Lower leg skin (tissue), 4 donors: Measurements from ENCODE around the gene KCNS1. TPM values are rescaled to one million over a fixed set of nuclear protein-coding genes. Genes with fewer than 3 reads are reported as not detected.

ENCODE experiments used
- DNase-seq, 2 donors: peaks; one replicate each; pipeline ENCODE4 v3.0.0-alpha.2; 2019; ENCODE audit warnings: low spot score in 2 of 2
- H3K4me3 ChIP-seq: fragments of 200-600 bp; sonication (generic); 2 replicates; pipeline ENCODE4 v1.5.1; 2017; ENCODE audit warnings: mild to moderate bottlenecking, low read depth; ENCODE audit not compliant: poor library complexity, severe bottlenecking
- POLR2A ChIP-seq, 2 donors: fragments of 450-650 bp; IDR thresholded peaks; one replicate each; pipeline ENCODE4 v1.6.1; 2016 to 2017; ENCODE audit warnings: antibody characterized with exemption in 2 of 2, mild to moderate bottlenecking in 1 of 2, moderate library complexity in 1 of 2
- WGBS, 2 donors: methylation state at CpG; one replicate each; pipeline ENCODE4 v1.1.5; 2018; 5-methylcytosine and 5-hydroxymethylcytosine counted together
- intact Hi-C: fragments of 100-400 bp; cut with DNase I; formaldehyde crosslinking; loops from one replicate; pipeline ENCODE4 v1.15.0; 2023; ENCODE audit warnings: low total_unique reads
- total RNA-seq, 4 donors: library from RNA; depleted of rRNA; stranded (reverse); fragments of >200 nt; gene quantifications; one replicate each; pipeline ENCODE4 v1.1.0, GENCODE V29; 2016
- TF ChIP-seq, protein P1 (sequence below), 3 donors: fragments of 450-650 bp; IDR thresholded peaks; one replicate each; pipeline ENCODE4 v1.5.1; 2016; ENCODE audit warnings: antibody characterized with exemption in 3 of 3, mild to moderate bottlenecking in 3 of 3, moderate library complexity in 2 of 3

Gene KCNS1
- total RNA-seq, 4 donors from 2014 or later = 0.84 to 2.3 (median 1.3) TPM

DNA sequence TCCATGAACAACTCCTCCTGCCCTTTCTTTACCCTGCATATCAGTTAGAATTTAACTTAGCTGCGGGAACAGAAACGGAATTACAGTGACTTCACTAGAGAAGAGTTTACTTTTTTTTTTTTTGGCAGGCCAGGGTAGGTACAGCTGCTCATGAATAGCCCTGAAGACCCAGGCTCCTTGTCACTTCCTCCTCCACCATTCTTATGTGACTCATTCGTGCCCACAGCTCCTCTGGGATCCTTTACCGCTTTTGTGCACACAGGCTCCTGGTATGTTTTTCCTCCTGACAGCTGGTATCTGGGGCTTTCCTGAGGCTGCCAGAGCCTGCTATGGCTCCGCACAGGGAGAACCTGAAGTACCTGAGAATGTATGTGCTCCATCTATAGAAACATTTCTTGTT is 3.9 kb upstream of the KCNS1 start:
- no peak for DNase-seq
- 51 to 57% methylated on average over 5 of the region's 5 CpGs for WGBS, 2 donors
- TF ChIP-seq POLR2A (IDR thresholded peaks at IDR 0.05) = no peak
- TF ChIP-seq, protein P1, sequence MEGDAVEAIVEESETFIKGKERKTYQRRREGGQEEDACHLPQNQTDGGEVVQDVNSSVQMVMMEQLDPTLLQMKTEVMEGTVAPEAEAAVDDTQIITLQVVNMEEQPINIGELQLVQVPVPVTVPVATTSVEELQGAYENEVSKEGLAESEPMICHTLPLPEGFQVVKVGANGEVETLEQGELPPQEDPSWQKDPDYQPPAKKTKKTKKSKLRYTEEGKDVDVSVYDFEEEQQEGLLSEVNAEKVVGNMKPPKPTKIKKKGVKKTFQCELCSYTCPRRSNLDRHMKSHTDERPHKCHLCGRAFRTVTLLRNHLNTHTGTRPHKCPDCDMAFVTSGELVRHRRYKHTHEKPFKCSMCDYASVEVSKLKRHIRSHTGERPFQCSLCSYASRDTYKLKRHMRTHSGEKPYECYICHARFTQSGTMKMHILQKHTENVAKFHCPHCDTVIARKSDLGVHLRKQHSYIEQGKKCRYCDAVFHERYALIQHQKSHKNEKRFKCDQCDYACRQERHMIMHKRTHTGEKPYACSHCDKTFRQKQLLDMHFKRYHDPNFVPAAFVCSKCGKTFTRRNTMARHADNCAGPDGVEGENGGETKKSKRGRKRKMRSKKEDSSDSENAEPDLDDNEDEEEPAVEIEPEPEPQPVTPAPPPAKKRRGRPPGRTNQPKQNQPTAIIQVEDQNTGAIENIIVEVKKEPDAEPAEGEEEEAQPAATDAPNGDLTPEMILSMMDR (IDR thresholded peaks at IDR 0.05) = no peak
- H3K4me3 ChIP-seq = no peak overlapping the region
- intact Hi-C loops = no loop called here

DNA sequence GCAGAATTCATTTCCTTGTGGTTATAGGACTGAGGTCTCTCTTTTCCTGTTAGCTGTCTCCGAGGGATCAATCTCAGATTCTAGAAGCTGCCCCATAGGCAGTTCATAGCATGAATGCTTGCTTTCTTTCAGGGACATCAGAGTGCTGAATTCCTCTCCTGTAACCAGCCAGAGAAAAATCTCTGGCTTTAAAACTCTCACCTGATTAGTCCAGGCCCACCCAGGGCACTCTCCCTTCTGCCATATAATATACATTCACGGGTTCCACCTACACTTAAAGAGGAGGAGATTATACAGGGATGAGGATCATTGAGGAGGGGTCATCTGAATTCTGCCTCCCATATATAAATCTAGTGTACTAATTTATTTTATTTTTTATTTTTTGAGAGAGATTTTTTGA is 2.1 kb upstream of the KCNS1 start:
- intact Hi-C loops = no loop called here
- WGBS, 2 donors = 82 to 84% methylated on average over 2 of the region's 2 CpGs
- no peak overlapping the region for H3K4me3 ChIP-seq
- no peak for TF ChIP-seq POLR2A (IDR thresholded peaks at IDR 0.05)
- TF ChIP-seq, protein P1 (IDR thresholded peaks at IDR 0.05) = no peak
- DNase-seq = no peak

DNA sequence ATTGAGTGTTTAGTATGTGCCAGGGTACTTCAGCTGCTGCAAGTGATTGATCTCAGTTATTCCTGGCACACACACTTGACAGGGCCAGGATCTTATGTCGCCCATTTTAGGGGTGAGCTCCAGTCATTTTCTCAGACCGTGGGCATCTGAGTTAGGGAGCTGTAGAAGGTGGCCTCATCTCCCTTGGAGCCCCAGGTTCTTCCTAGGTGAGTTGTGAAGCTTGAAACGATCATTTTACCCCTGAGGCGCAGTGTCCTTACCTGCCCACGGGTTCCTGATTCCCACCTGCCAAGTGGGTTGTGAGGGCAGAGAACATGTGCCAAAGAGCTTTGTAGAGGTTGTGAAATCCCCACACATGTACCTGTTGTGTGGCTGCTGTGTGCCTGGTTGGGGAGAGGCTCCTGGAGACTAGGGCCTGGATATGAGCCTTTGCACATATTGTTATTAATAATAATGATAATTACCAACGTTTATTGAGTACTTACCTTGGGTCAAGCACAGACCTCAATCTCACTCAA is 465 bp upstream of the KCNS1 start:
- intact Hi-C loops = no loop called here
- TF ChIP-seq, protein P1 (IDR thresholded peaks at IDR 0.05) = no peak
- no peak for TF ChIP-seq POLR2A (IDR thresholded peaks at IDR 0.05)
- no peak overlapping the region for H3K4me3 ChIP-seq
- 42 to 51% methylated on average over 6 of the region's 6 CpGs for WGBS, 2 donors
- no peak for DNase-seq

DNA sequence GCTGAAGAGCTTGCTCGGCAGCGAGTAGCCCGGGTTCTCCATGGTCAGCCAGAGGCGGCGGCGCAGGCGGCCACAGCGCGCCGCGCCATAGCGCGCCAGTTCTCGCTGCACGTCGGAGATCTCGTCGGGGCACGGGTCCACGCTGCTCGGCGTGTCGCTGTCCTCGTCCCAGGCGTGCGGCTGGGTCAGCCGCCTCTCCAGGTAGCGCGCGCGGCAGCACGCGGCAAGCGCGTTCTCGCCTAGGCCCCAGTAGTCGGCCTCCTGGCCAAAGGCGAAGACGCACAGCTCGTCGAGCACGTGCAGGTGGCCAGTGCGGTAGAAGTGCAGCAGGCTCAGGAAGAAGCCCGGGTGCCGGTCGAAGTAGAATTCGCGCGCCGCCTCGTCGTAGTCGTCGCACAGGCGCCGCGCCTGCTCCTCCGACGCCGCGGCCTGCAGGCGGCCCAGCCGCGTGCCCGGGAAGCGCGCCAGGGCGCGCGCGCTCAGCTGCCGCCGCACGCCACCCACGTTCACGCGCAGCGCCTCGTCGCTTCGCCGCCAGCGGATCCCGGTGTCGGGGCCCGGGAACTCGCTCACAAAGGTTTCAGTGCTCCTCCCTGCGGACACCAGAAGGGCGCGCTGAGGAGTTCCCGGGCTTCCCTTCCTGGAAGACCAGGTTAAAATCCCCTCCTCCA is 2.7 kb downstream of the KCNS1 start:
- WGBS, 2 donors = 24% methylated on average over 65 of the region's 91 CpGs; no CpG with 5 or more reads in 1 of the 2 donors
- intact Hi-C loops = loop anchor here (10.0 kb wide), 1 partner anchor 53 kb away; no protein-coding TSS in a partner anchor
- no peak for DNase-seq
- H3K4me3 ChIP-seq = no peak overlapping the region
- TF ChIP-seq, protein P1 (IDR thresholded peaks at IDR 0.05) = no peak
- TF ChIP-seq POLR2A (IDR thresholded peaks at IDR 0.05) = no peak

DNA sequence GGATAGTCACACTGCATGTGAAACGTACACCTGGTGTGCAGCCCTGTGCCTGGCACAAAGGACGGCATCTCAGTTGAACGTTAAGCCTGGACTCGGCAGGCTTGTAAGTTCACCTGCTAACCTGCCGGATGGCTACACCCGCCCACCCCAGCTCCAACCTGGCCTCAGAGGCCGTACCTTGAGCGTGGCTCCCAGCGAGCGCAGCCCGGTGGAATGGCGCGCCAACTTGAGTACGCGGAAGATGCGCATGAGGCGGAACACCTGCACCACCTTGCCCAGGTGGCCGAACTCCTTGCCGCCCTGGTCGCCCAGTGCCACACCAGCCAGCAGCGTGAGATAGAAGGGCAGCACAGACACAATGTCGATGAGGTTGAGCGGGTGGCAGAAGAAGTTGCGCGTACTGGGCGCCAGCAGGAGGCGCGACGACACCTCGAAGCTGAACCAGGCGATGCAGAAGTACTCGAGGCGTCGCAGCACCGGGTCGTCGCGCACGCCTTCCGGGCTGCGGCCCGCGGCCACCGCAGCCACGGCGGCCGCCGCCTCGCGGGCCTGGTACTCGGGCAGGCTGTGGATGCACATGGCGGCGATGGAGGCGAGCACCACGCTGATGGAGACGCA is 3.3 kb downstream of the KCNS1 start:
- no peak for TF ChIP-seq POLR2A (IDR thresholded peaks at IDR 0.05)
- TF ChIP-seq, protein P1 (IDR thresholded peaks at IDR 0.05) = no peak
- intact Hi-C loops = loop anchor here (10.0 kb wide), 1 partner anchor 53 kb away; no protein-coding TSS in a partner anchor
- DNase-seq = no peak
- no peak overlapping the region for H3K4me3 ChIP-seq
- WGBS, 2 donors = 42 to 53% methylated on average over 51 to 56 of the region's 56 CpGs
